Measurements from ENCODE around the gene APLNR. TPM values are rescaled to one million over a fixed set of nuclear protein-coding genes. Genes with fewer than 3 reads are reported as not detected.

APLNR gene
- total RNA-seq, 2 donors from 2014 or later, result 6.3 to 13.6 TPM

DNA sequence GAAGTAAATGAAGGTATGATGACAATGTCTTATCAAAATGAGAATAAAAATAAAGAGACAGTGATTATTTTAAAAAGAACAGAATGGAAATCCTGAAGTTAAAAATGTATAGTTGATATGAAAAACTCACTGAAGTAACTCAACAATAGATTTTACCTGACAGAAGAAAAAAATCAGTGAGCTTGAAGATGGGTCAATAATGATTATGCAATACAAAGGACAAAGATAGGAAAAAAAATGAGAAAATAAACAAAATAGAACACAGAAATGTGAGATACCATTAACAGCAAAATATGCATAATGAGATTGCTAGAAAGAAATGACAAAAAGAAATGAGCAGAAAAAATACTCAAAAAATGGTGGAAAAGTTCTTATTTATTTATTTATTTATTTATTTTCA, 19.1 kb upstream of the APLNR start:
- peaks cover 0 to 8% of the 10 kb centered on the region in 2 donors for H3K4me1 ChIP-seq
- no peak overlapping the region for H3K27ac ChIP-seq
- no peak for DNase-seq (ENCODE audit: low spot score)
- TF ChIP-seq, protein P1, sequence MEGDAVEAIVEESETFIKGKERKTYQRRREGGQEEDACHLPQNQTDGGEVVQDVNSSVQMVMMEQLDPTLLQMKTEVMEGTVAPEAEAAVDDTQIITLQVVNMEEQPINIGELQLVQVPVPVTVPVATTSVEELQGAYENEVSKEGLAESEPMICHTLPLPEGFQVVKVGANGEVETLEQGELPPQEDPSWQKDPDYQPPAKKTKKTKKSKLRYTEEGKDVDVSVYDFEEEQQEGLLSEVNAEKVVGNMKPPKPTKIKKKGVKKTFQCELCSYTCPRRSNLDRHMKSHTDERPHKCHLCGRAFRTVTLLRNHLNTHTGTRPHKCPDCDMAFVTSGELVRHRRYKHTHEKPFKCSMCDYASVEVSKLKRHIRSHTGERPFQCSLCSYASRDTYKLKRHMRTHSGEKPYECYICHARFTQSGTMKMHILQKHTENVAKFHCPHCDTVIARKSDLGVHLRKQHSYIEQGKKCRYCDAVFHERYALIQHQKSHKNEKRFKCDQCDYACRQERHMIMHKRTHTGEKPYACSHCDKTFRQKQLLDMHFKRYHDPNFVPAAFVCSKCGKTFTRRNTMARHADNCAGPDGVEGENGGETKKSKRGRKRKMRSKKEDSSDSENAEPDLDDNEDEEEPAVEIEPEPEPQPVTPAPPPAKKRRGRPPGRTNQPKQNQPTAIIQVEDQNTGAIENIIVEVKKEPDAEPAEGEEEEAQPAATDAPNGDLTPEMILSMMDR (IDR thresholded peaks at IDR 0.05), result no peak
- peaks cover 0 to 18% of the 10 kb centered on the region in 2 donors for H3K9me3 ChIP-seq
- no peaks in the 10 kb centered on the region for H3K27me3 ChIP-seq
- H3K4me3 ChIP-seq, result no peak overlapping the region
- no peaks in the 10 kb centered on the region for H3K36me3 ChIP-seq

DNA sequence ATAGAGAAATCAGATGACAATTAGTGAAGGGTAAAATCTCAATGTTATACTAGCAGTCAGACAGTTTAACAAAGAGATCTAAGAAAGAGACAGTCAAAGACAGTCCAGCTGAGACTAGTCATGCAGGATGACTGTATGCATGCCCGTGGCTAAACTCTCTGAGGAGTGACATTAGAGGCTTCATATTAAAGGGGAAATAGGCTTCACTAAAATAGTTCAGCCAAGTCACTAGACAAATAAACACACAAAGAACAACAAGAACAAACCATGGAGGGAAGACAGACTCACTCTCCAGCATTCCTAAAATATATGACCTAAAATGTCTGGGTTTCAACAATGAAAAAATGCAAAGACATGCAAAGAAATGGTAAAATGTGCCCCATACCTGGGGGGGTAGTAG, 18.6 kb upstream of the APLNR start:
- no peaks in the 10 kb centered on the region for H3K36me3 ChIP-seq
- no peaks in the 10 kb centered on the region for H3K27me3 ChIP-seq
- H3K9me3 ChIP-seq, result peaks cover 0 to 18% of the 10 kb centered on the region in 2 donors
- TF ChIP-seq, protein P1 (IDR thresholded peaks at IDR 0.05), result no peak
- no peak for DNase-seq (ENCODE audit: low spot score)
- H3K4me3 ChIP-seq, result no peak overlapping the region
- H3K4me1 ChIP-seq, result peaks cover 0 to 8% of the 10 kb centered on the region in 2 donors
- no peak overlapping the region for H3K27ac ChIP-seq

DNA sequence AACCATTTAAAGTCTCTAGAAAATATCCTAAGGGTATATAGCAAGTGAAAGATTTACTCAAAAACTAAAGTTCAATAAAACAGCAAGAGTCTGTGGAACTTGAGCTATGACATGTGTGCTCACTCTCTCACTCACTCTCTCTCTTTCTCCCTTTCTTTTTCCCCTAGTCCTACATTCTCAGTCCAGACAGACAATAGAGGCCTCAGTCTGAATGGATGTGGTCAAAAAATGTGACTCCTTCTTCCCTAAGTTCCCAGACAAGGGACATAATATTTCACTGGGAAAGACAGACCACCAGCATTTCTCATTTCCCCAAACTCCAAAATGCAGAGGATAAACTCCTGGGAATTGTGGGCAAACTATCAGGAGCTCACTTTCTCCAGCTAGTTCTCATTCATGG, 17.6 kb upstream of the APLNR start:
- no peak for DNase-seq (ENCODE audit: low spot score)
- Histone ChIP-seq H3K4me3 (no peak overlapping the region), H3K4me1 (peaks cover 0 to 8% of the 10 kb centered on the region in 2 donors), H3K9me3 (peaks cover 0 to 18% of the 10 kb centered on the region in 2 donors), H3K36me3 (no peaks in the 10 kb centered on the region), H3K27me3 (no peaks in the 10 kb centered on the region), H3K27ac (no peak overlapping the region)
- TF ChIP-seq, protein P1 (IDR thresholded peaks at IDR 0.05), result no peak

DNA sequence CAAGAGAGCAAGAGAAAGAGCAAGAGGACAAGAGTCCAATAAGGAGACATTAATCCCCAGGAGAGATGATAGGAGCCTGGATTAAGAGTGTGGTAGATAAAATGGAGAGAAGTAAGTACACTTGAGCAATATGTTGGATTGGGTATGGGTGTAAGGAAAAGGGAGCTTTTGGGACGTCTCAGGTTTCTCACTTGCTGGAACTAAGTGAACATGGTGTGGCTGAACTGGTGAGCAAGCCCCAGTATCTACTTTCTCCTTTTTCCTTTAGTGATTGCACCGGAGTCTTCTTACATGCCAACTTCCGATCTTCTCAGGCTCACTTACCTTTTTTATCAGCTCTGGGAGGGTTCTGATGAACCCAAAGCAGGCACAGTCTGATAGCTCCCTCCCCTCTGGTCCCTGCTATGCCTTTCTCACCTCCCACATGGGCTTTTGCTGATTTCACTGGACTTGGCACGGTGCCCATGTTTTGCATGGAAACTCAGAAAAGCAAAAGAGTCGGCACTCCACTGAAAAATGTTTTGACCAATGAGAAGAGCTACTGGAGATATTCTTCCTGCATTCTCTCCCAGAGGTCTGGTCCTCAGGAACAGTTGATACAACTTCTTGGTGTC, 14.5 kb upstream of the APLNR start:
- no peaks in the 10 kb centered on the region for H3K36me3 ChIP-seq
- peak; percentile 77 for DNase-seq (ENCODE audit: low spot score)
- H3K9me3 ChIP-seq, result peaks cover 0 to 9% of the 10 kb centered on the region in 2 donors
- no peaks in the 10 kb centered on the region for H3K27me3 ChIP-seq
- H3K4me3 ChIP-seq, result no peak overlapping the region
- peaks cover 0 to 13% of the 10 kb centered on the region in 2 donors for H3K4me1 ChIP-seq
- no peak overlapping the region for H3K27ac ChIP-seq
- TF ChIP-seq, protein P1 (IDR thresholded peaks at IDR 0.05), result no peak

DNA sequence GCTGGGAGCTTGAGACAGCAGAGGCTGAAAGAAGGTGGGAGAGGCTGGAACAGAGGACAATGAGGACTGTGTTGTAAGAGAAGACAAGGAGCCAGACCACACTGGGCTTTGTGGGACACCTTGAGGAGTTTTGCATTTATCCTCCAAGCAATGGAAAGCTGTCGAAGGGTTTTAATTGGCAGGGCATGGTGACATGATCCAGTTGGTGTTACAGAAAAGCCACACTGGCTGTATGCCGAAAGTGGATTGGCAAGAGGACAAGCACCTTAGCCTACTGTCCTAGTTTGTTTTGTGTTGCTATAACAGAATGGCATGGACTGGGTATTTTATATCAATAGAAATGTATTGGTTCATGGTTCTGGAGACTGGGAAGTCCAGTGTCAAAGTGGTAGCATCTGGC, 14.0 kb upstream of the APLNR start:
- no peak for DNase-seq (ENCODE audit: low spot score)
- no peaks in the 10 kb centered on the region for H3K27me3 ChIP-seq
- no peak overlapping the region for H3K27ac ChIP-seq

More for the DNA sequence above, 14.0 kb upstream of the APLNR start:
- H3K36me3 ChIP-seq, result no peaks in the 10 kb centered on the region
- H3K4me3 ChIP-seq, result no peak overlapping the region
- H3K4me1 ChIP-seq, result peaks cover 0 to 13% of the 10 kb centered on the region in 2 donors
- peaks cover 0 to 3% of the 10 kb centered on the region in 2 donors for H3K9me3 ChIP-seq
- TF ChIP-seq, protein P1 (IDR thresholded peaks at IDR 0.05), result no peak
